OCI-LY1 (cell line): ENCODE data around the gene LHX3.
A peak's percentile ranks its signal among the peaks of the same experiment; 100 is the strongest.

Source experiments
- CTCF ChIP-seq: fragments of 200-600 bp; sonication (generic), shearing (Covaris generic); IDR thresholded peaks from 2 replicates; pipeline ENCODE4 v1.5.1; 2017; ENCODE audit warnings: mild to moderate bottlenecking, antibody characterized with exemption, low read length, moderate library complexity, mixed read lengths
- EZH2 ChIP-seq: fragments of 200-600 bp; sonication (generic), shearing (Covaris generic); IDR thresholded peaks from 2 replicates; pipeline ENCODE4 v1.8.0; 2017; ENCODE audit warnings: borderline replicate concordance, mixed run types, mild to moderate bottlenecking, antibody characterized with exemption, low read length, moderate library complexity, mixed read lengths

GRCh38 chr9:136222166-136222905 lies 17.4 kb upstream of the LHX3 start:
- TF ChIP-seq EZH2 (no peak), CTCF (0 out of 2 replicates have a peak, but pooled peaks have one; percentile 33)
